GM21576 (cell line): ENCODE measurements around the gene SERPINA5.

Experiments used
- ATAC-seq: cut with Tn5 transposase; IDR thresholded peaks from one replicate; pipeline ENCODE4 v1.9.1; 2021; ENCODE audit warnings: mild to moderate bottlenecking, moderate library complexity; ENCODE audit not compliant: unreplicated experiment

SERPINA5 gene

GRCh38 chr14:94548999-94549985, 31.9 kb upstream of the SERPINA5 start:
- ATAC-seq = peak; percentile 81

- ATAC-seq = no peak
Observed at GRCh38 chr14:94550041-94550440, 31.2 kb upstream of the SERPINA5 start.

GRCh38 chr14:94555991-94556390, 25.2 kb upstream of the SERPINA5 start:
- ATAC-seq = no peak

- ATAC-seq = no peak
Observed at GRCh38 chr14:94557327-94557726, 23.9 kb upstream of the SERPINA5 start.

- ATAC-seq = no peak
Observed at GRCh38 chr14:94558842-94559241, 22.4 kb upstream of the SERPINA5 start.

- ATAC-seq = no peak
Observed at GRCh38 chr14:94559638-94560290, 21.5 kb upstream of the SERPINA5 start.

GRCh38 chr14:94560291-94560665, 20.9 kb upstream of the SERPINA5 start:
- no peak for ATAC-seq

GRCh38 chr14:94560751-94561655, 20.2 kb upstream of the SERPINA5 start, which contains the start of gene SERPINA4:
TSS of gene SERPINA4 (plus strand) at chr14:94561442. CDS start at chr14:94563483, 2,041 bp downstream.
- no peak for ATAC-seq

GRCh38 chr14:94561656-94562010, 19.6 kb upstream of the SERPINA5 start:
- ATAC-seq = no peak

GRCh38 chr14:94562022-94562421, 19.2 kb upstream of the SERPINA5 start:
- ATAC-seq = no peak

GRCh38 chr14:94562941-94563883, 18.0 kb upstream of the SERPINA5 start:
- no peak for ATAC-seq

GRCh38 chr14:94564381-94564780, 16.8 kb upstream of the SERPINA5 start:
- ATAC-seq = no peak

GRCh38 chr14:94568186-94568585, 13.0 kb upstream of the SERPINA5 start:
- ATAC-seq = no peak

GRCh38 chr14:94569381-94570001, 11.7 kb upstream of the SERPINA5 start:
- ATAC-seq = no peak

- no peak for ATAC-seq
Observed at GRCh38 chr14:94570002-94570400, 11.2 kb upstream of the SERPINA5 start.

- no peak for ATAC-seq
Observed at GRCh38 chr14:94570440-94570839, 10.8 kb upstream of the SERPINA5 start.

GRCh38 chr14:94571395-94571794, 9.8 kb upstream of the SERPINA5 start:
- ATAC-seq = no peak

- no peak for ATAC-seq
Observed at GRCh38 chr14:94571950-94572349, 9.3 kb upstream of the SERPINA5 start.

- ATAC-seq = no peak
Observed at GRCh38 chr14:94572637-94573303, 8.5 kb upstream of the SERPINA5 start.
